ENCODE data around the gene MTCL1. TPM values are rescaled to one million over a fixed set of nuclear protein-coding genes. Genes with fewer than 3 reads are reported as not detected.

Gene MTCL1
- total RNA-seq, 1 donor from 2014 or later, result 16.3 TPM

- intact Hi-C loops (cut with DNase I), result no loop called here
- DNase-seq (ENCODE audit: low spot score), result peak; percentile 83
These were observed 24.9 kb downstream of the MTCL1 start for GRCh38 chr18:8730080-8730827.

DNA sequence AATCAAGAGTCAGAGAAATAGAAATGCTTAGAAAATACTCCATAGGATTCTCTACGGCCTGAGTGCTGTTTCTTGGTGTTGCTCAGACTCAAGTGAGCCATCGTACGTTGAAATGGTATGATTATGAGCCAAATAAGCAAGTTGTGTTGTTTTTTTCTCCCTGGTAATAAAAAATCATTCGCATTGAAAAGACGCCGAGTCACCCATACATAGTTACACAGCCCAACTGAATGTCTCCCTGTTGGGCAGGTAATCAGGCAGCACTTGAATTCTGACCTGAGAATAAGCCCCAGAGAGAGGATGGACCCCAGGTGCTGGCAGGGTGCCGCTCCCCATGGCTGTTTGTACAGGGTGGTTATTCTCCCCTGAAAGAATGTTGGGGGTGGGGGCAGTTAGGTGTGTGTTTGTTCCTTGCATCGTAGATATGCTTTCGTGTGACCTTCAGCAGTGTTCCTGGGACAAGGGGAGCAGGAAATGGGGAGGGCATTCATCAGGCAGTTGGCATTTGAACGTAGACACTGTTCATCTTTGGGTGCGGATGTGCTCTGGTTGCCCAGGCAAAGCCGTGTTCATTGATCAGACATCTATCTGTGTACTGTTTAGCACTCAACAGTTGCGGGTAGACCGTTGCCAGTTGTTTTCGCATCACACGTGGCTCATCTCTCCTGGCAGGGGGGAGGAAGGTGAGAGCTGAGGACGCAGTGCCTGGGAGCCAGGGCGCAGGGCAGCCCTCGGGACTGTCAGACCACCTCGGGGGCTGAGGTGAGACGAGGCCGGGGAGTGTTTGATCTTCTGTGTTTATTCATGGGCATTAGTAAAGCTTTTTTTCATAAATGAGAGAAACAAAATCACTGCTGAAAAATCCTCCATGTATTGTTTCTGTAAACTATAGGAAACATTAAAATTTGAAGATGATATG lies 27.3 kb downstream of the MTCL1 start:
- no peak for DNase-seq (ENCODE audit: low spot score)
- intact Hi-C loops (cut with DNase I), result no loop called here

- no peak for DNase-seq (ENCODE audit: low spot score)
- intact Hi-C loops (cut with DNase I), result no loop called here
These were observed 29.1 kb downstream of the MTCL1 start for GRCh38 chr18:8734496-8734895.

DNA sequence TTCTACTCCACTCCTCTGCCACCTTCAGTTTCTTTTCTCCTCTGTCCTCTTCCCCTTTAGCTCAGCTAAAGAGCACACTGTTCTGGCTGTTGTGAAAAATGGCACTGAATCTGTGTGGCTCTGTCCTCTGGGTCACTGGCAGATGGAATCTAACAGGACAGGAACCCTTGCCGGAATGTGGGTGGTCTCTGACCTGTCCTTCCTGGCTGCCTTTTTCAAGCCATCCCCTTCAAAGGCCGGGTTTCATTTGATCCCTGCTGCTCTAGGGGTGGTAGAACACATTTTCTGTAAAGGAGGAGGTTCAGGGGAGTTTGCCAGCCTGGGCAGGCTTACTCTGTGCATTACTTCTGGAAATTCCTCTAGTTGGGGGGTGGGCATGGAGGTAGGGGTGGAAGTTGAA lies 29.9 kb downstream of the MTCL1 start:
- intact Hi-C loops (cut with DNase I), result no loop called here
- DNase-seq (ENCODE audit: low spot score), result no peak

DNA sequence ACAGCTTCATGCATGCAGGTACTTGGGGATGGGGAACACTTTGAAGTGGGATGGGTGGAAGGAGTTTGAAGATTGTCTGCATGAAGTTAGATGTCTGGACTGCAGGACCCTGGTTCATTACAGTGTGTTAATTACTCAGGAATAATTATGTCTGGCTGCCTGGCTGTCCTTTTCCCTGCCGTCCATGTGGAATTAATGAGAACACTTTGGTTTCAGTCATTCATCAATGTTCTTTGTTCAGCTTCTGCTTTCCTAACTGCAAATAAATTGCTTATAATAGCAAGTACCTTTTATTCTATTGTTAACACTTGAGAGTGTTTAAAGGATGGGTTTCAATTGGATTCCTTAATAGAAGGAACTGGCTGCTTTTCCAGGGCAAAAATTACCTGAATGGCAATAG lies 35.8 kb downstream of the MTCL1 start:
- no peak for DNase-seq (ENCODE audit: low spot score)
- intact Hi-C loops (cut with DNase I), result no loop called here

DNA sequence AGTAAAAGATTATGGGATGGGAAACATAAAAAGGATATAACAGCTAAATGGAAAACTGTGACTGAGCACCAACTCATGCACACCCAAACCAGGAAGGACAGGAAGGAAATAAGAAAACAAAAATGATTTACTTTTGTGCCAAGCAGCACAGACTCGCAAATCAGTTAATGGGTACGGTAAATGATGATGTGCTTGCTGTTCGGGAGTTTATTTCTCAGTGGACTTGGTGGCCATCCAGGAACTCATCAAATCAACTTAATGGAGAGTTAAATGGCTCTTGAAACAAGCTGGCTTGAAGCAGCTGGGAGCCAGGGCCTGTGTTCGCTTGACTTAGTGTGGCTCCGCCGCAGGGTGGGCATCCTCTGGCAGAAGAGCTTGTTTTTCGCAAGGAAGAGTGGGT lies 36.2 kb downstream of the MTCL1 start:
- intact Hi-C loops (cut with DNase I), result no loop called here

DNA sequence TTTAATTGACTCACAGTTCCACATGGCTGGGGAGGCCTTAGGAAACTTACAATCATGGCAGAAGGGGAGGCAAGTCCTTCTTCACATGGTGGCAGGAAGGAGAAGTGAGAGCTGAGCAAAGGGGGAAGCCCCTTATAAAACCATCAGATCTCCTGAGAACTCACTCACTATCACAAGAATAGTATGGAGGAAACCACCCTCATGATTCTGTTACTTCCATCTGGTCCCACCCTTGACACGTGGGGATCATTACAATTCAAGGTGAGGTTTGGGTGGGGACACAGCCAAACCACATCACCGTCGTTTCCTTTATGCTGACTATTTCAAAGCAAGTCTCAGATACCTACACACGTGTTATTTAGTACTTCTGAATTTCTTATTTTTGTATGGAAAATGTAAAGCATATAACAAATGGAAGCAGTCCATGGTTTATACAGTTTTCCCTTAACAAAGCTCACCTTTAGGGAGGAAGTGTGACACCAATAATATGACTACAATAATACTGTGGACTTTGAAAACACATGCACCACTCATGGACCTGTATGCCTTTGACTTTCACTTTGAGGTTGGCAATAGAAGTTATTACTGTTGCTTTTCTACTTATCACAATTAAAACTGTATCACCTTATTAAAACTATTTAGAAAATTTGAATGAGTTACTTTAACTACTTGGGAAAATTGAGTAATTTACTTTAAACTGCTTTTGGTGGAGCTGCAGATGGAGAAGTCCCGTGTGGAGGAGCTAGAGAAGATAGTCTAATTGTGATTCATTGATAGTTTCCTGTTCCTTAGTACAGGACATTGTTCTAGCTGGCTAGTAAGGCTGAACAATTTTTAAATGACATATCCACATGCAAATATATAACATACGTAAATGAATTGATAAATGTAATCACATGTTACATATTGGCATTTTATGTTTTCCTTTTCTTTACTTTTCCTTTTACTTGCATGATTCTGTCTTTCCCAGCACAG lies 37.3 kb downstream of the MTCL1 start:
- no peak for DNase-seq (ENCODE audit: low spot score)
- intact Hi-C loops (cut with DNase I), result no loop called here

More for the DNA sequence above, 36.2 kb downstream of the MTCL1 start:
- no peak for DNase-seq (ENCODE audit: low spot score)

DNA sequence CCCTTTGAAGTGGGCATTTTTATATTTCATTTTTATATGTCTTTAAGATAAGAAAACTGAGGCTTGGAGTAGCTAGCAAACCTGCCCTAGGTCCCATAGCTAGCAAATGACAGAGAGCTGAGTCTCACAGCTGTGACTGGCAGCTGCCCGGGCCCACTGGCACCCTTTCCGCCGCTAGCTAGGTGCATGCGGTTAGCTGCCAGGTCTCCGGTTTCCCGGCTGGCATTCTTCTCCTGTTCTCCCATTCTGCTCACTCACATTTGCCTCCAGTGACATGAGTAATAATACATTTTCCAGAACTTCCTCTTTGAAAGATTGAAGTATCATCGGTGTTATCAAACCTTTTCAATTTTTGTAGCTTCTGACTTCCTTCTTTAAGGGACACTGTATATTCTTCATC lies 38.7 kb downstream of the MTCL1 start:
- DNase-seq (ENCODE audit: low spot score), result no peak
- intact Hi-C loops (cut with DNase I), result no loop called here

DNA sequence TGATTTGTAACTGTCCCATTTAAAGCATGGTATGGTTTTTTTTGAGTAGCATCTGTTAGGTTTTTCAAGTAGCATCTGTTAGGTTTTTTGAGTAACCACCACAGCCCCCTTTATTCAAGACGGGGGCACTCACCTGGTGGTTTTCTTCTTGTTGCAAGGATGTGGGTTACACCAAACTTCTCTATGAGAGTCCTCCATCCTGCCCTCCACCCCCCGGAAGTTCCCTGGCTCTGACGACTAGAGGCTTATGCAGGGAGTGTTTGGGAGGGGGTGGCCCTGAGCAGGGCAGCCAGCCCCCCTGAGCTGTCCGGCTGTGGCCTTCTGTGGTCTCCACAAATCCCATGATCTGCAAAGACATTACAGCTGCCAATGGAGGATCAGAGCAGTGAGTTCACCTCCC lies 39.3 kb downstream of the MTCL1 start:
- DNase-seq (ENCODE audit: low spot score), result no peak
- intact Hi-C loops (cut with DNase I), result no loop called here

DNA sequence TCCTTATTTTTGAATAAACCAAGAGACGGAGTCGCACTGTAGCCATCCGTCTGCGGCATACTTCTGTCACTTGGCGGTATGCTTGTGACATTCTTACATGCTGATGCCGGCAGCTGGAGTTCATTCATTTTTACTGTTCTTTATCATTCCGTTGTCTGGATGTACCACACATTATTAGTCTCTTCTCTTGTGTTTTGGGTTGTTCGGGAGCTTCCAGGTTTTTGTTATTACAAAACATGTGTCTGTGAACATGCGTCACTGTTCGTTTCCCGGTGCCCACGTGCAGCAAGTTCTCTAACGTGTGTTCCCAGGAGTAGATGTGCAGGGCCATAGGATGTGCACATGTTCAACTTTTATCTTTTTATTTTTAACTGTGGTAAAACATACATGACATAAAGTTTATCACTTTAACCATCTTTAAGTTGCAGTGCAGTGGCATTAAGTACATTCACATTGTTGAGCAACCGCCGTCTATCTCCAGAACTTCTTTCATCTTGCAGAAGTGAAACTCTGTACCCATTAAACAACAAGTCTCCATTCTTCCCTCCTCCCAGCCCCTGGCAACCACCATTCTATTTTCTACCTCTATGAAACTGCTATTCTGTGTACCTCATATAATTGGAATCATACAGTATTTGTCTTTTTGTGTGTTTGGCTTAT lies 40.1 kb downstream of the MTCL1 start:
- no peak for DNase-seq (ENCODE audit: low spot score)
- intact Hi-C loops (cut with DNase I), result no loop called here

DNA sequence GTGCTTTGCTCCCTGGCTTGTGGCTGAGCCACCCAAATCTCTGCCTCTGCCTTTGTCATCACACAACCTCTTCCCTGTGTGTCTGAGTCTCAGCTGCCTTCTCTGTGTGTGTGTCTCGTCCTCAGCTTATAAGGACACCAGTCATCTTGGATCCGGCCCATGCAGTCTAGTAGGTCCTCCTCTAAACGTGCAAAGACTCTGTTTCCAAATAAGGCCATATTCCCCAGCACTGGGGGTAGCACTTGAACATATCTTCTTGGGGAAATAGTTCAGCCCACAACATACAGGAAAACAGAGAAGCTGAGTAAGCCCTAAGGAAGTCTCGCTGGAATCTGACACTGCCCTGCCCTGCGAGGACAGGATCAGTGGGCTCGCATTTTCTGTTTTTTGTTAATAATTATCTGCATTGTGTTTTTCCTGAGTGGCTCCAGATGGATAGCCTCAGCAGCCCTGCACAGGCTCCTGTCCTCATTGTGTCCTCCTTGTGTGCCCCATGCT lies 42.1 kb downstream of the MTCL1 start:
- DNase-seq (ENCODE audit: low spot score), result no peak
- intact Hi-C loops (cut with DNase I), result no loop called here

DNA sequence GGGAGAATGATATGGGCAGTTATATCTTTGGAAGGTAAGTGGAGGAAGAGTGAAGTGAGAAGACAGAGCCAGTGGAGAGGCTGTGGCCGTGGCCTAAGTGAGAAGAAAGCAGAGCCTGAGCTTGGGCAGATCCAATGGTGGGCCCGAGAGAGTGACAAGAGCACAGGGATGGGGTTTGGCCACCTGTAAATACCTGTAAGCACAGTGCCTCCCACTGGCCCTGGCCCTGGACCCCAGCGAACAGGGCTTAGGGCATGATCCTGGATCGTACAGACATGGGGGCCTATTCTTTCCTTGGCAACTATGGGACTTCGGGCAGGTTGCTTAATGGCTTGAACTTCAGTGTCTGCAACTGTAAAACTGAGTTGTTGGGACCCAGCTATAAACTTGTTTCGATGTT lies 44.1 kb downstream of the MTCL1 start:
- intact Hi-C loops (cut with DNase I), result no loop called here
- DNase-seq (ENCODE audit: low spot score), result no peak

DNA sequence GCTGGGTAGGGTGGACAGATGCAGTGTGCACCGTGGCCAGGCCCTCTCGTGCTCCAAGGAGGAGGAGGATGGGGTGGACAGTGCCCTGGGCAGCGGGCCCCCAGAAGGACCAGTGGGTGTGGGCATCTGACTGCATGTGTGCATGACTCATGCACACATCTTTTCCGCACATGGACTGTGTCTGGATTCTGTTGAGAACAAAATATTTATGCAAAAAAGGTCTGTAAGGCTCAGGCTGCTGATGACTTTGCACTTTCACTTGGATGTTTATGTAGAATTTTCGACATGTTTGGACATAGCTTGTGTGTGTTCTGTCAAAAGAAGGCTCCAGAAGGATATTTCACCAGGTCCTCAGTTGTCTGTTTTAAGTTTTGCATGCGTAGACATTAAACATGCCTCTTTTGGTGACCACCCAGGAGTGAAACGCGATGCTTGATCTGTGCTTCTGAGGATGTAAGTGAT lies 45.6 kb downstream of the MTCL1 start:
- intact Hi-C loops (cut with DNase I), result no loop called here
- DNase-seq (ENCODE audit: low spot score), result no peak

GRCh38 chr18:8751692-8752091 lies 46.3 kb downstream of the MTCL1 start:
- intact Hi-C loops (cut with DNase I), result no loop called here
- DNase-seq (ENCODE audit: low spot score), result no peak

GRCh38 chr18:8752329-8752728 lies 47.0 kb downstream of the MTCL1 start:
- intact Hi-C loops (cut with DNase I), result no loop called here
- DNase-seq (ENCODE audit: low spot score), result no peak

GRCh38 chr18:8754995-8755960 lies 49.9 kb downstream of the MTCL1 start:
- intact Hi-C loops (cut with DNase I), result no loop called here

DNA sequence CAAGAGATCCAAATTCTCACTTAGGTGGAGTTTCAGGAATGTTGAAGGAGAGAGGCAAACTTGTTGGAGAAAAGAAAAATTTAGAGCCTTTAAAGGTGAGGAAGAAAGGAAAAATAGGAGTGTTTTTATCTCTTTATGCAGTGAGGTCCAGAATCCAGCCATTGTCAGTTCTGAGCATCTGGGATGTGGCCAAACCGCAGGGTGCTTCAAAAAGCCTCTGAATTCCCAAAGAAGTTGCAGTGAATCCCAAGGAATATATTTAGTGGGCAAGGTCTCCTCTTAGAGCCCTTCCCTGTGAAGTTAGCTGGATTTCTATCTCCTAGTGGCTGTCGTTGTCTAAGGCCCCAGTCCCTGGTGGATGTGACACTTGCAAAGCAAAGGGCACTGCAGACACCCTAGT lies 51.2 kb downstream of the MTCL1 start:
- intact Hi-C loops (cut with DNase I), result no loop called here
- DNase-seq (ENCODE audit: low spot score), result no peak

More at GRCh38 chr18:8754995-8755960, 49.9 kb downstream of the MTCL1 start:
- DNase-seq (ENCODE audit: low spot score), result no peak

Data from cardiac septum (tissue), 1 donor.